GM13976 (cell line): ENCODE measurements around the gene LPP.

ENCODE experiments used
- DNase-seq: peaks from one replicate; pipeline ENCODE4 v3.0.0; 2012; ENCODE audit warnings: low spot score
- CTCF ChIP-seq: IDR thresholded peaks from 2 replicates; pipeline ENCODE4 v1.5.1; 2012; ENCODE audit warnings: borderline replicate concordance, mild to moderate bottlenecking; ENCODE audit not compliant: insufficient read depth; ENCODE audit errors: extremely low read depth, missing control alignments, control extremely low read depth
- in situ Hi-C: fragments of 300-500 bp; cut with MboI; formaldehyde crosslinking; loops from one replicate; pipeline ENCODE4 v1.12.0; 2022; ENCODE audit warnings: low sequenced_read_pairs, mixed read lengths, inconsistent platforms; ENCODE audit not compliant: unreplicated experiment

Gene LPP

DNA sequence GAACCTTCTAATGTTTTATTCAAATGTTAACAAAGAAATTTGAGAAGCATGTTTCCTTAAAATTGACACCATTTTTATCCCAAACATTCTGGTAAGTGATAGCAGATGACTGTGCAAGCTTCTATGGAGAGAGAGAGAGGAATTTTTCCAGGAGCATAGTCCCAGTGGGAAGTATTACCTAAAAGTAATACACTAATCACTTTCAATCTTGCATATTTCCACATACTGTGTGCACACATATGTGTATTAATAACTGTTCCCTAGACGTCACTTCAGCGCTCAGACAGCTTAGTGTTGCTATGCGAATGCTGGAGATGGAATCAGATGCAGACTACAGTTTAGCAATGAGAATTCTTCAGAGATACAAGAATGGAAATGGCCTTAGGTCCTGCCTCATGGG lies 593.5 kb downstream of the LPP start:
- DNase-seq, result no peak
- in situ Hi-C loops, result no loop called here
- TF ChIP-seq CTCF, result no peak

DNA sequence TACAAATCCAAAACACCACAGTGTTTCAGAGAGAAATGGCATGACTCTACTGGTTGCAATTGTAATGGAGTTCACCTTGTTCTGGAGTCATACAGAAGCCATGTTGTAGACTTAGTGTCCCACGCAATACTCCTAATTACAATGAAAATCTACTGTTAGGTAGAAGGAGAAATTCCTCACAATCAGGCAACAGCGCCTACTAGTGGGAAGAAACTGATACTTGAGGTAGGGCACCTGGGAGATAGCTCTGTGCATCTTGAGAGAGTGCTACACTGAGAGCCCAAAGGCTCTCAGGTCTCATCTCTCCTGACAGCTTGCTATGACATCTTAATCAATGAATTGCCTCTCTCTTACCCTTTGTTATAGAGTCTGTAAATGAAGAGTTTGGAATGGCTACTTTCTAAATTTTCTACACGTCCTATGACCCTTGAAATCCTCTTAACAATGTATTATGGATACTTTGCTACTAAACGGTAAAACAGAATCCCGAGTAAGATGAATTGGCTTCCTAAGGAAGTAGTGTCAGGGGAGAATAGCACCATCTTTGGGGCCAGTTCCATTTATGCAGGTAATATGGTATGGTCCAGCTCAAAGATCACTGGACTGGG lies 595.2 kb downstream of the LPP start:
- in situ Hi-C loops, result no loop called here
- DNase-seq, result peak; percentile 13

GRCh38 chr3:188749830-188750229 lies 595.9 kb downstream of the LPP start:
- in situ Hi-C loops, result no loop called here
- no peak for TF ChIP-seq CTCF
- no peak for DNase-seq

More for the DNA sequence above, 595.2 kb downstream of the LPP start:
- peak; percentile 59 for TF ChIP-seq CTCF

DNA sequence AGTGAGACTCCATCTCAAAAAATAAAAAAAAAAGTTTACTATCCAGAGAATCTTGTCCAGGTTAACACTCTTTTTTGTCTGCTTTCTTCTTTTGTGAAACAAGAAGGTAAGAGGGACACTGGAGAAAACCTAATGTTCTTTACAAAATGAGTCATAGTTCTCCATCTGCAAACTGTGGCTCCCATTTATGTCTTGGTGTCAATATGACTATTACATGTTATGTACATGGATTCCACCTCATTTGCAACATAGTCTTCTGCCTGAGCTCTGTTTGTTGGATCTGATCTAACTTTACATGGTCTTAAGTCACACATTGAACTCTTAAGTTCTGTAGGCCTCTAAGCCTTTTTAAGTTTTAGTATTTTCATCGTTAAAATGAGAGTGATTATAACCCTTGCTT lies 596.7 kb downstream of the LPP start:
- no peak for TF ChIP-seq CTCF
- in situ Hi-C loops, result no loop called here
- no peak for DNase-seq

GRCh38 chr3:188752850-188753249 lies 598.9 kb downstream of the LPP start:
- in situ Hi-C loops, result no loop called here
- no peak for DNase-seq
- no peak for TF ChIP-seq CTCF

DNA sequence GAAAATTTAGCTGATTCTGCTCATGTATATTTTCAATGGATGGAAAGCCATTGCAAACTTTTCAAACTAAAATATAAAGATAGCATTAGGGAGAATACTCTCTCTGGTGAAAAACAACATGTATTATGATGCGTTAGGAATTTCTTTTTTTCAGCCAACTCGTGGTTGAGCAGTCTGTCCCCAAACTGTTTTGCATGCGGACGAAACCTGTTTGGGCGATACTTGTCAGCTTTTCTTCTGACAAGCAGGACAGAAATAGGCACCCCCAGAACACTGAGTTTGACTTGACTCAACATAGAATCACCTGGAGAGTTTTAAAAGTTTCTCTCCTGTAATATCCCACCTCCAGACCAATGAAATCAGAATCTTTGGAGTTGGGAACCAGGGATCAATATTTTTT lies 600.3 kb downstream of the LPP start:
- in situ Hi-C loops, result no loop called here
- TF ChIP-seq CTCF, result no peak
- no peak for DNase-seq
